NCI-H748 (cell line): ENCODE data around the gene C3orf80.
A peak's percentile ranks its signal among the peaks of the same experiment; 100 is the strongest.
"Not testable (repeated sequence)": the region's sequence is repeated elsewhere in the genome, so short reads cannot be mapped to it uniquely, and the experiment has no call there.

Experiments used
- DNase-seq: peaks from one replicate; lab custom pipeline; 2025; ENCODE audit not compliant: unreplicated experiment; lab: John Stamatoyannopoulos, UW

Gene C3orf80

GRCh38 chr3:160210799-160211221 lies 14.4 kb upstream of the C3orf80 start:
- no peak for DNase-seq

GRCh38 chr3:160213191-160213590 lies 12.0 kb upstream of the C3orf80 start:
- DNase-seq: no peak

- no peak for DNase-seq
Observed at GRCh38 chr3:160217675-160218074, 7.5 kb upstream of the C3orf80 start.

- DNase-seq: no peak
Observed at GRCh38 chr3:160218136-160218535, 7.1 kb upstream of the C3orf80 start.

GRCh38 chr3:160220038-160220437 lies 5.2 kb upstream of the C3orf80 start:
- no peak for DNase-seq

- no peak for DNase-seq
Observed at GRCh38 chr3:160221019-160221418, 4.2 kb upstream of the C3orf80 start.

GRCh38 chr3:160224256-160224655 lies 966 bp upstream of the C3orf80 start:
- DNase-seq: peak; percentile 13

GRCh38 chr3:160224811-160225175 lies 429 bp upstream of the C3orf80 start:
- no peak for DNase-seq

GRCh38 chr3:160226026-160226907 lies 1.0 kb downstream of the C3orf80 start:
- peak; percentile 54 for DNase-seq

- no peak for DNase-seq
Observed at GRCh38 chr3:160227419-160227818, 2.2 kb downstream of the C3orf80 start.

GRCh38 chr3:160232014-160232413 lies 6.8 kb downstream of the C3orf80 start:
- DNase-seq: no peak

GRCh38 chr3:160240719-160241118 lies 15.5 kb downstream of the C3orf80 start:
- not testable (repeated sequence) for DNase-seq

- no peak for DNase-seq
Observed at GRCh38 chr3:160245261-160245800, 20.1 kb downstream of the C3orf80 start.

- DNase-seq: no peak
Observed at GRCh38 chr3:160247766-160248165, 22.5 kb downstream of the C3orf80 start.

- no peak for DNase-seq
Observed at GRCh38 chr3:160253298-160253697, 28.1 kb downstream of the C3orf80 start.

- no peak for DNase-seq
Observed at GRCh38 chr3:160257606-160258005, 32.4 kb downstream of the C3orf80 start.

- DNase-seq: no peak
Observed at GRCh38 chr3:160259589-160259988, 34.4 kb downstream of the C3orf80 start.

GRCh38 chr3:160260587-160261270 lies 35.5 kb downstream of the C3orf80 start:
- DNase-seq: no peak

GRCh38 chr3:160265088-160265487 lies 39.9 kb downstream of the C3orf80 start:
- DNase-seq: peak; percentile 92
